NCI-H524 (cell line): ENCODE data around the gene AFF3.
A peak's percentile ranks its signal among the peaks of the same experiment; 100 is the strongest.
"Not testable (repeated sequence)": the region's sequence is repeated elsewhere in the genome, so short reads cannot be mapped to it uniquely, and the experiment has no call there.

Experiments used
- DNase-seq, 2 experiments: peaks; one replicate each; lab custom pipeline; 2025; lab: John Stamatoyannopoulos, UW

The AFF3 gene

DNA sequence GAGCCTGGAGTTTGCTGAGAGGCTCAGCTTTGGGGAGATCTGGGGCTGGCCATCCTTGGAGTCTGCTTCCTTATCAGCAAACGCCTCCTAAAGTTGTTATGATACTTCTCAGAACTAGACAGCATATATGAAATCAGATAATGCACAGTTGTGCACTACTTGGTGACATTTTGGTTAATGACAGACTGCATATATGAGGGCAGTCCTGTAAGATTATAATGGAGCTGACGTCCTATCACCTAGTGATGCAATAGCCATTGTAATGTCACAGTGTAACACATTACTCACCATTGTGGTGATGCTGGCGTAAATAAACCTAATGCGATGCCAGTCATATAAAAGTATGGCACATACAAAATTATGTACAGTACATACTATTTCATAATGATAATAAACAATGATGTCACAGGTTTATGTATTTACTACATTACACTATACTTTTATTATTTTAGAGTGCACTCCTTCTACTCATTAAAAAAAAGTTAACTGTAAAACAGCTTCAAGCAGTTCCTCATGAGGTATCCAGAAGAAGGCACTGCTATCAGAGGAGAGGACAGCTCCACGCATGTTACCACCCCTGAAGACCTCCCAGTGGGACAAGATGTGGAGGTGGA lies 354.5 kb downstream of the AFF3 start:
- no peak for DNase-seq

DNA sequence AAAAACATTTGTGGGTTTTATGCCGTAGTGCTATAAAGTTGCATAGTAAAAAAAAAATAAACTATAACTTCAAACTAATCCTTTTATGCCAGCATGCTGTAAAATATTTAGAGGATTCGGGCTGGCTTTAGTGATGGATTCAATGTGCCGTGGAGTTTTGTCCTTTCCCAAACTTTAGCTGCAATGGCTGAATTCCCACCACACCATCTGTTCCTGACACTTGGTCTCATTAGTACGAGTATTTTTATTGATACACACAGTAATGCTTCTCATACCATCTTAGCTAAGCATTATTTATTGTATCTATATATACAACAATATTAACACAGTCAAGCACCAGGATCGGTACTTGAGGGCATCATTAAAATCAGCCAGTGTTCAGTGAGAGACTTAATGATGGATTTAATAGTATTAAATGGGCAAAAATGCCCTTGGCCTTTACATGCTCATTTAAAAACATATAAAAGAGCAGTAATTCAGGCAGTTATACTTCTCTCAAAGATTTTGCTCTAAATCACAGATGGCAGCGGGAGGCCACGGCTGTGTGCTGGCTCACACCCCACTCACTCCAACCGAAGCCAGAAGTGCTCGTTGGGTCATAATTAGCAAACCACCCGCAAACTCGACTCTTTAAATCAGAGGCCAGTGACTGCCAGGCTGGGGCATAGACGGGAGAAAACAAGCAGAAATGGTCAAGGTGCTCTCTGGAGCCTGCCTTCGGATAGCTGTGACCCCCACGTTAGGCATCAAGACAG lies 355.6 kb downstream of the AFF3 start:
- DNase-seq: peak; percentile 48 to 57

GRCh38 chr2:99784946-99785345 lies 357.4 kb downstream of the AFF3 start:
- no peak for DNase-seq

GRCh38 chr2:99784282-99784681 lies 358.1 kb downstream of the AFF3 start:
- DNase-seq: no peak

DNA sequence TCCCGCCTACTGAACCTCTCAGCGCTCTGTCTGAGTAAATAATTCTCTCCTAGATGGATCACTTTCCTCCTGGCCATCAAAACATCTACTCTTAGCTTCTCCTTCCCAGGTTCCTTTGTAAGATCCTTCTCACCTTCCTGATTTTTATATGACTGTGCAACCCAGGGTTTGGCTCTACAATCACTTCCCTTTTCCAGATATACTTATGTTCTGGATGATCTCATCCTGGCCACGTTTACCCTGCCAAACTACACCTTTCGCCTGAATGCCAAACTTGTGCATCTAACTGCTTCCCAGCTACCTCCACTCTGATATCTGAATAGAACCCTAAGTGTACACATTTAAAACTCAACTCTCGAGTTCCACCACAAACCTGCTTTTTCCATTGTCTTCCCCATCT lies 362.1 kb downstream of the AFF3 start:
- DNase-seq: no peak

- no peak for DNase-seq
These were observed 363.1 kb downstream of the AFF3 start for GRCh38 chr2:99779276-99779675.

- no peak for DNase-seq
These were observed 364.6 kb downstream of the AFF3 start for GRCh38 chr2:99777656-99778290.

DNA sequence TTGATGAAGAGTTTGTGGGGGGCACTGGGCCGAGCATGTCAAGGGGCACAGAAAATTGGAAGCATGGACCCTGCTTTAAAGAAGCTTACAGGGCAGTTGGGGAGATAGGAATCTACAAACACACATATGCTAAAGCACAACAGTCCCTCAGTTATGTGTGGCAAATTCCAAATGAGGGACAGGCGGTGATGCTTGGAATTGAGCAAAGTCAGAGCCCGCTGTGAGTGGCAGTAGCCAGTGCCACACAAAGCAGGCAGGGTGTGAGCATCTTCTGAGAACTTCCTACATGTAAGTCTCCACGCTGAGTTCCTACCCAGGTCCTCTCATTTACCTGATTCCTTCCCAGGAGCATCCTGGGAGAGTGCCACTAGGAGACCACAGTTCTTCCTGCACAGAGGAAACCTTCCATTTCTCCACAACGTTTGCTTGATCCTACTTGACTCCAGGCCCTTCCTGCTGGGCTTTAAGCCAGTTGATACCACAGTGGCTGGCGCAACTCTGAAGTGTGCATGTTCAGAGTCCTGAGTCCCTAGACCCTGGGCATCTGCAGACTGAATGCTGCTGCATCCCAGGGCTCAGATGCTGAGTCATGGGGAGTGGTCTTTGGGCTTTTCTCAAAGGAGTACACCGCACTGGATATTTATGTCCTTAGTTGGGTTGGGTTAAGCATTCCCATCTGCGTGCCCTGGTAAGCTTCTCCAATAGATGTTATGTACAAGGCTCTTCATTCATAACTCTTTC lies 365.3 kb downstream of the AFF3 start:
- DNase-seq: no peak

DNA sequence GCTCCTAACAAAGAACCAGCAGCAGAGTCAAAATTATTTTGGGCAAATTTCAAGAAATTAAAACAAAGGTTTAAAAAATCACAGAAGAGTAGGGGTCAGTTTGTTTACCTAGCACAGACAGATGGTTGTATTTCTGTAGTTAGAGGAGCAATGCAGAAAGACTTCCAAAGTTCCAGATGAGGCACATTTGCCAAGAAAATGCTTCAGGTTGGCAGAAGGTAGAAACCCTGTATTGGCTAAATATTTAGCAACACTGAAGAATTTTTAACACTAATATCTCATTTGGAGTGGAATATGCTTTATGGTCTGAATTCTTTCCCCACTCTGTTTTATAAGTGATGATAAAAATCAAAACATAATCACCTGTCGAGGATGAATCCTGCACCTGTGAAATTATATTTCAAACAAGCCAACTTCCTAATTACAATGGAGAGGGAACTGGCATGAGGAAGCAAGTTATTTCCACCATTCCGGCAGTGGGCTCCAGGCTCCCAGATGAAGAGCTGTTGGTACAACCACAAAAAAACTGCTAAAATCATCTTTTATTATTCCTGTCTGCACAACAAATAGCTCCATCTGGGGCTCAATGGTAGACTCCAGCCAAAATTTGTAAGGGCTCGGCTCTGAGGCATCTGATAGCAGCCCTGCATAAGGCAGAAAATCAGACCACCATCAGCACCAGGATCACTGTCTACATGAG lies 366.0 kb downstream of the AFF3 start:
- no peak for DNase-seq

DNA sequence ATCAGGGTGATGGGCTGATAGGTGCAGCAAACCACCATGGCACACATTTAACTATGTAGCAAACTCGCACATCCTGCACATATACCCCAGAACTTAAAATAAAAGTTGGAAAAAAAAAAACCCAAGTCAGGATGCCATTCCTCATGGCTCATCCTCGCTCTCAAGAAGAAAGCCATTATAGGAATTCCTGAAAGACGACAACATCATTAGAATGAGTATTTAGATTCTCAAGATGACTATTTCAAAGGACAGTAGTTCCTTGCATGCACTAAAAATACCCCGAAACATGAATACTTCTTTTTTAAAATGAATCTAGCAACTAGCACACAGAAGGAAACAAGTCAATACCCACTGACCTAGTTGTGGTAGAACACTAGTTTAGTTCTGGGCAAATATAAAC lies 366.8 kb downstream of the AFF3 start:
- no peak for DNase-seq

DNA sequence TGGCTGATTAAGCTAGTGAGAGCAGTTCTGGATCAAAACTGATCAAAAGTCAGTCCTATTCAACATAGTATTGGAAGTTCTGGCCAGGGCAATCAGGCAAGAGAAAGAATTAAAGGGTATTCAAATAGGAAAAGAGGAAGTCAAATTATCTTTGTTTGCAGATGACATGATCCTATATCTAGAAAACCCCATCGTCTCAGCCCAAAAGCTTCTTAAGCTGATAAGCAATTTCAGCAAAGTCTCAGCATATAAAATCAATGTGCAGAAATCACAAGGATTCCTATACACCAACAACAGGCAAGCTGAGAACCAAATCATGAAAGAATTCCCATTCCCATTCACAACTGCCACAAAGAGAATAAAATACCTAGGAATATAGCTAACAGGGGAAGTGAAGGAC lies 368.7 kb downstream of the AFF3 start:
- not testable (repeated sequence) for DNase-seq

DNA sequence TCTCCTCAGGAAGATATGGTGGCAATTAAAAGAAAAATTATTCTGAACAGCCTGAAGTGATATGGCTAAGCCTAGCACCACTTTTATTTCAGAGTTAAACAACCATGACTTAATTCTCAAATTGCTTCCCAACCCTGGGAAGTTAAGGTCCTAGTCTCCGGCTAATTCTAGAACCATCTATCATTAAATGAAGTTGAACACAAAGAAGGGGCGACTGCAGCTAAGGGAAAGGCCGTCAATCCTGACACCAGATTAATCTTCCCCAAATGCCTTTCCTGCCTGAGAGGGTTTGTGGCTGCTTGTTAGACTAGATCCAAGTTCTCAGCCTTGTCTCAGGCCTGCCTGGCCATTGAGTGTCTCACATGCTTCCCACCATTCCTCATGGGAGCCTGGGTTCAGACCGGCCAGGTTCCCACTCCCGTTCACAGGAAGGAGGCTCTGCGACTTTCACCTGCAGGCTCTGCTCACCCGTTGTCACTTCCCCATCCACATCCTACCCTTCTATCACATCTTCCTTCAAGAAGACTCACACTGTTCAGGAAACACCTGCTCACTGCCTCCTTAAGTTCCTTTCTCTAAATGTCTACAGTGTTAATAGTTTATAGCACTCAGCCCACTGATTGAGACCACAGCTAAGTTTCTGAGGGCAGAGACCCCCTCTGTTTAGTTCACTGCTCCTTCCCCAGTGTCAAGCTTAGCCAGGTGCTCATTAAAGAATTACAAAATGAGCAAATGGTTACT lies 369.6 kb downstream of the AFF3 start:
- no peak for DNase-seq

- DNase-seq: no peak
These were observed 370.6 kb downstream of the AFF3 start for GRCh38 chr2:99771681-99772333.

GRCh38 chr2:99770876-99771275 lies 371.5 kb downstream of the AFF3 start:
- no peak for DNase-seq

GRCh38 chr2:99765731-99766318 lies 376.6 kb downstream of the AFF3 start:
- DNase-seq: no peak

- no peak for DNase-seq
These were observed 378.6 kb downstream of the AFF3 start for GRCh38 chr2:99763764-99764163.

DNA sequence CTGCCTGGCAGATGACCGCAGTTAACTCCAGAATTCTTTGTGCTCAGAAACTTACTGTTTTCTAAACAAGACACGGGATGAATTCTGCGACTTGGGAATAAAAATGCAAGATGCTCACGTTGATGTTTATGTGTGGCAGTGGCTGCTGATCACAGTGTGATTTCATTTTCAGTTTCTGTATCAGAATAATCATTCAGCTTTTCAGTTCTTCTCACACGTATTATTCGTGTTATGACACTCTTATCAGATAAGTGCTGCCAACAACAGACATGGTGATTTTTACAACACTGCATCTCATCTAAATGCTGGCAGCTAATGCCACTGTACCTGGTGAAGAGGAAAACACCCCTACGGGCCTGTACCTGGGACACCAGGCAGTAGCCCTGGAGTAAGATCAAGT lies 379.7 kb downstream of the AFF3 start:
- no peak for DNase-seq

DNA sequence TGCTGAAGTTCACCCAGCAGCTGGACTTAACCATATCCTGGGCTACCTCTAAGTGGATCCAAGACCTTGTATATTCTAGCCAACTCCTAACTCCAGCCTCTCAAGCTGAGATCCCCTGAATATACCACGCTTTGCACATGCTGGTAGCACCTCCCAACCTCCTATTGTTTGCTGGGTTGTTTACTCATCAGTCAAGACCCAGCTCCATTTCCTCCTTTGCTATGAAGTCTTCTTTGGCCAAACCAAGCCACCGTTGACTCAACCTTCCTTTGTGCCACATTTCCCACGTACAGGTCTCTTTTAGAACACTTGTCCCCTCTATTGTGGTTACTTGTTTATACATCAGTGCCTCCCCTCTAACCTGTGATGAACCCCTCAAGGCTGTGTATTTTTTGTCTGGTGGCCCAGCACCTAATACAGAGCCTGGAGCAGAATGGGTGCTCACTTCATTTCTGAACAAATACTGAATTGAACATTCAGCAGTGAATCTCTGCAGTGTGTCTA lies 384.7 kb downstream of the AFF3 start:
- no peak for DNase-seq

DNA sequence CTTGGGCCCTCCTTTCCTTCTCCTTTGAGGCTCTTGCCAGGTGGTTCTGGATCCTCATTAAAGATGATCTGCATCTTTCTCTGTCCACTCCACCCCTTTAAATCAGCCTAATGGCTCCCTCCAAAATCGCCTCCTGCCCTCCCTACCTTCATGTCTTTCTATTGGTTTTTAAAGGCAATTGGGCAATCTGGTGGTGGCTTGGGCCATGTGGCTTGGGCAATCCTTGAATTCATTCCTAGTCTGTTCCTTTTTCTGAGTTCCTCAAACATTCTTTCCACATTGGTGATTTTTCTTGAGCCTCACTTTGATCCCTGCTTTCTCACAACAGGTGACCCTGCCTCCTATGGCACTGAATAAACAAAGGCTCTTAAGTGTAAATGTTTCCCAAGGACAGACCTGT lies 386.3 kb downstream of the AFF3 start:
- no peak for DNase-seq

DNA sequence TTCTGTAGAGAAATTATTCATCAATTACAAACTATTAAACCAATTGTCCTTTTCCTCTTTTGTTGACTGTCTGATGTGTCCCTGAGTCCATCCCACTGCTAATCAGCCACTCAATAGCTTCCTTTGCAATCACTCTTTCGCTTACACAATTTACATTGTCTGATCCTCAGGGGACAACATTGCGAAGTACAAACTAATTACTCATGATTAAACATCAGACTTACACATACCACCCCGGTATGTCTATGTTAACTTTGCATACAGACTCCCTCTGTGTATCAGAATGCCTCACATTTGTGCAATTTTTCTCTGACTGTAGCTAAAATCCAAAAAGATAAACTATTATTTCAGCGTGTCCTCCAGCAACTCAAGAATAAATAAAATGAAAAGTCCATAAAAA lies 388.2 kb downstream of the AFF3 start:
- no peak for DNase-seq
